HCT116 (cell line): ENCODE measurements around the gene OR6B3. TPM values are rescaled to one million over a fixed set of nuclear protein-coding genes. Genes with fewer than 3 reads are reported as not detected.

Experiments
- ATAC-seq: fragments of 200-7000 bp; cut with Tn5 transposase; 2 replicates; pipeline ENCODE4 v1.9.1; 2020; ENCODE audit warnings: mild to moderate bottlenecking, moderate library complexity
- BruUV-seq: library from RNA; stranded (reverse); fragments of 400-500 nt; replicated peaks from 2 replicates; lab custom pipeline; 2021; lab: Mats Ljungman, UMichigan
- CTCF ChIA-PET: fragments of 300-600 bp; sonication (Branson Sonifier 250); formaldehyde crosslinking; loops from one replicate; lab custom pipeline; 2021; ENCODE audit warnings: antibody characterized with exemption; lab: Charles Lee
- POLR2A ChIA-PET: fragments of 300-600, 350-600 bp; sonication (Branson Sonifier 250); formaldehyde crosslinking; loops from one replicate; lab custom pipeline; 2021; ENCODE audit warnings: antibody characterized with exemption; lab: Charles Lee
- RAD21 ChIA-PET, 2 experiments: fragments of 300-600 bp; sonication (Branson Sonifier 250); formaldehyde crosslinking; loops; one replicate each; lab custom pipeline; 2023; ENCODE audit warnings: low total read pairs in 2 of 2; ENCODE audit not compliant: uncharacterized antibody in 2 of 2, unreplicated experiment in 2 of 2, low non-redundant PET in 1 of 2; lab: Charles Lee
- DNase-seq: peaks from one replicate; pipeline ENCODE4 v3.0.0-alpha.2; 2010; ENCODE audit warnings: low read depth, low spot score
- H2AFZ ChIP-seq: fragments of 200-600 bp; shearing (Covaris generic), sonication (generic); 2 replicates; pipeline ENCODE4 v1.6.1; 2017; ENCODE audit warnings: low read depth, mixed run types, mixed read lengths, antibody characterized with exemption, low read length; ENCODE audit not compliant: poor library complexity, severe bottlenecking
- H3K27ac ChIP-seq: 2 replicates; pipeline ENCODE4 v1.5.1; 2012; ENCODE audit warnings: low read depth, low read length
- H3K27me3 ChIP-seq: fragments of 200-600 bp; sonication (generic); 2 replicates; pipeline ENCODE4 v1.6.1; 2016; ENCODE audit warnings: mixed run types, low read length, mixed read lengths; ENCODE audit not compliant: insufficient read depth
- H3K36me3 ChIP-seq, 2 experiments: fragments of 200-500 bp in 1 of 2; fragments of 200-600 bp in 1 of 2; sonication (Bioruptor generic) in 1 of 2; sonication (generic) in 1 of 2; 2 replicates each; pipeline versions ENCODE4 v1.5.1 to v1.6.1; 2014 to 2016; ENCODE audit warnings: low read length in 2 of 2, inconsistent platforms in 1 of 2, mixed read lengths in 1 of 2, mixed run types in 1 of 2; ENCODE audit not compliant: insufficient read depth in 2 of 2, control insufficient read depth in 1 of 2
- H3K4me1 ChIP-seq, 2 experiments: fragments of 200-600 bp in 1 of 2; sonication (generic) in 1 of 2; 2 replicates each; pipeline versions ENCODE4 v1.5.1 to v1.6.1; 2012 to 2017; ENCODE audit warnings: low read length in 2 of 2, inconsistent platforms in 1 of 2, mild to moderate bottlenecking in 1 of 2, mixed read lengths in 1 of 2, mixed run types in 1 of 2, moderate library complexity in 1 of 2; ENCODE audit not compliant: insufficient read depth in 2 of 2, control insufficient read depth in 1 of 2
- H3K4me2 ChIP-seq: fragments of 200-600 bp; sonication (generic); 2 replicates; pipeline ENCODE4 v1.6.1; 2017; ENCODE audit warnings: mixed run types, low read length, mixed read lengths
- H3K4me3 ChIP-seq, 2 experiments: fragments of 200-600 bp in 1 of 2; sonication (generic) in 1 of 2; replicated peaks in 1 of 2; 2 replicates each; pipeline ENCODE4 v1.5.1; 2011 to 2016; ENCODE audit warnings: low read length in 2 of 2, control low read depth in 1 of 2, low read depth in 1 of 2, mild to moderate bottlenecking in 1 of 2, mixed read lengths in 1 of 2, mixed run types in 1 of 2
- H3K79me2 ChIP-seq: fragments of 200-600 bp; sonication (generic); 2 replicates; pipeline ENCODE4 v1.6.1; 2017; ENCODE audit warnings: mild to moderate bottlenecking, mixed run types, low read length, moderate library complexity, mixed read lengths; ENCODE audit not compliant: insufficient read depth
- H3K9ac ChIP-seq: fragments of 200-600 bp; sonication (generic); 2 replicates; pipeline ENCODE4 v1.6.1; 2016; ENCODE audit warnings: low read length, mixed read lengths
- H3K9me2 ChIP-seq: fragments of 200-600 bp; sonication (generic), shearing (Covaris generic); 2 replicates; pipeline ENCODE4 v1.6.1; 2017; ENCODE audit warnings: mixed run types, mild to moderate bottlenecking, moderate library complexity; ENCODE audit not compliant: insufficient read depth
- H3K9me3 ChIP-seq, 2 experiments: fragments of 200-500 bp in 1 of 2; fragments of 200-600 bp in 1 of 2; sonication (Bioruptor generic) in 1 of 2; sonication (generic) in 1 of 2; 2 replicates each; pipeline ENCODE4 v1.6.1; 2014 to 2017; ENCODE audit warnings: low read length in 2 of 2, mixed read lengths in 2 of 2, inconsistent platforms in 1 of 2, low read depth in 1 of 2, mild to moderate bottlenecking in 1 of 2, mixed run types in 1 of 2, moderate library complexity in 1 of 2; ENCODE audit not compliant: control insufficient read depth in 1 of 2, insufficient read depth in 1 of 2
- H4K20me1 ChIP-seq: fragments of 200-600 bp; sonication (generic), shearing (Covaris generic); 2 replicates; pipeline ENCODE4 v1.6.1; 2017; ENCODE audit warnings: mixed run types, mild to moderate bottlenecking, moderate library complexity; ENCODE audit not compliant: insufficient read depth
- CBX3 ChIP-seq: IDR thresholded peaks from 2 replicates; pipeline ENCODE4 v1.6.1; 2012; ENCODE audit warnings: low read depth
- CTCF ChIP-seq, 3 experiments: fragments of 200-600 bp in 1 of 3; sonication (generic) in 1 of 3; IDR thresholded peaks in 2 of 3; conservative IDR thresholded peaks in 1 of 3; 2 replicates each; pipeline ENCODE4 v1.5.1; 2012 to 2017; ENCODE audit warnings: low read depth in 2 of 3, low read length in 2 of 3, antibody characterized with exemption in 1 of 3, borderline replicate concordance in 1 of 3, control low read depth in 1 of 3, mild to moderate bottlenecking in 1 of 3, mixed read lengths in 1 of 3, mixed run types in 1 of 3, moderate library complexity in 1 of 3; ENCODE audit not compliant: insufficient read depth in 1 of 3
- POLR2A ChIP-seq: IDR thresholded peaks from 2 replicates; pipeline ENCODE4 v1.7.0; 2011; ENCODE audit warnings: borderline replicate concordance; ENCODE audit not compliant: insufficient read depth, insufficient read length; ENCODE audit errors: extremely low read depth
- POLR2AphosphoS5 ChIP-seq: IDR thresholded peaks from 2 replicates; pipeline ENCODE4 v1.6.1; 2011; ENCODE audit warnings: mild to moderate bottlenecking, low read depth, low read length, moderate library complexity
- SRF ChIP-seq: IDR thresholded peaks from 2 replicates; pipeline ENCODE4 v1.6.1; 2012; ENCODE audit warnings: low read depth
- TCF7L2 ChIP-seq: IDR thresholded peaks from 2 replicates; pipeline ENCODE4 v1.7.0; 2011; ENCODE audit warnings: borderline replicate concordance, inconsistent platforms; ENCODE audit not compliant: insufficient read depth, insufficient read length; ENCODE audit errors: extremely low read depth
- ZFX ChIP-seq: fragments of 450-650 bp; IDR thresholded peaks from 2 replicates; pipeline ENCODE4 v1.6.1; 2017
- ZNF274 ChIP-seq: fragments of 200-500 bp; sonication (Bioruptor generic); IDR thresholded peaks from 2 replicates; pipeline ENCODE4 v1.6.1; 2014; ENCODE audit warnings: mild to moderate bottlenecking, low read depth, low read length, inconsistent platforms
- intact Hi-C: fragments of 100-400 bp; cut with micrococcal nuclease; formaldehyde crosslinking; loops from 2 replicates; pipeline ENCODE4 v1.10.0; 2022
- total RNA-seq: library from RNA; stranded (reverse); gene quantifications from one replicate; pipeline ENCODE4 v1.2.1, GENCODE V29; 2021; ENCODE audit not compliant: unreplicated experiment
- TF ChIP-seq, protein P1 (sequence below): IDR thresholded peaks from 2 replicates; pipeline ENCODE4 v1.6.1; 2012; ENCODE audit warnings: low read depth

Gene OR6B3
- total RNA-seq, 1 experiment from 2014 or later, result not detected

- TF ChIP-seq POLR2AphosphoS5 (no peak), CBX3 (no peak), ZNF274 (no peak), POLR2A (no peak), ZFX (no peak), TCF7L2 (no peak), SRF (no peak)
Measured at GRCh38 chr2:240042740-240043139, 10.6 kb downstream of the OR6B3 start (continued).

GRCh38 chr2:240041363-240041762, 12.0 kb downstream of the OR6B3 start:
- ChIA-PET CTCF (no interaction called here), RAD21 (no interaction called here), POLR2A (no interaction called here)
- TF ChIP-seq SRF (no peak), POLR2A (no peak), CTCF (IDR thresholded peaks at IDR 0.05 in 2 of 3, conservative IDR thresholded peaks at IDR 0.05 in 1 of 3; ENCODE audit: borderline replicate concordance in 1 of 3, insufficient read depth in 1 of 3, low read depth in 2 of 3, low read length in 2 of 3) (no peak)
- TF ChIP-seq, protein P1, sequence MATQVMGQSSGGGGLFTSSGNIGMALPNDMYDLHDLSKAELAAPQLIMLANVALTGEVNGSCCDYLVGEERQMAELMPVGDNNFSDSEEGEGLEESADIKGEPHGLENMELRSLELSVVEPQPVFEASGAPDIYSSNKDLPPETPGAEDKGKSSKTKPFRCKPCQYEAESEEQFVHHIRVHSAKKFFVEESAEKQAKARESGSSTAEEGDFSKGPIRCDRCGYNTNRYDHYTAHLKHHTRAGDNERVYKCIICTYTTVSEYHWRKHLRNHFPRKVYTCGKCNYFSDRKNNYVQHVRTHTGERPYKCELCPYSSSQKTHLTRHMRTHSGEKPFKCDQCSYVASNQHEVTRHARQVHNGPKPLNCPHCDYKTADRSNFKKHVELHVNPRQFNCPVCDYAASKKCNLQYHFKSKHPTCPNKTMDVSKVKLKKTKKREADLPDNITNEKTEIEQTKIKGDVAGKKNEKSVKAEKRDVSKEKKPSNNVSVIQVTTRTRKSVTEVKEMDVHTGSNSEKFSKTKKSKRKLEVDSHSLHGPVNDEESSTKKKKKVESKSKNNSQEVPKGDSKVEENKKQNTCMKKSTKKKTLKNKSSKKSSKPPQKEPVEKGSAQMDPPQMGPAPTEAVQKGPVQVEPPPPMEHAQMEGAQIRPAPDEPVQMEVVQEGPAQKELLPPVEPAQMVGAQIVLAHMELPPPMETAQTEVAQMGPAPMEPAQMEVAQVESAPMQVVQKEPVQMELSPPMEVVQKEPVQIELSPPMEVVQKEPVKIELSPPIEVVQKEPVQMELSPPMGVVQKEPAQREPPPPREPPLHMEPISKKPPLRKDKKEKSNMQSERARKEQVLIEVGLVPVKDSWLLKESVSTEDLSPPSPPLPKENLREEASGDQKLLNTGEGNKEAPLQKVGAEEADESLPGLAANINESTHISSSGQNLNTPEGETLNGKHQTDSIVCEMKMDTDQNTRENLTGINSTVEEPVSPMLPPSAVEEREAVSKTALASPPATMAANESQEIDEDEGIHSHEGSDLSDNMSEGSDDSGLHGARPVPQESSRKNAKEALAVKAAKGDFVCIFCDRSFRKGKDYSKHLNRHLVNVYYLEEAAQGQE, result no peak
- Histone ChIP-seq H3K4me3 (no peak overlapping the region), H3K9ac (no peak overlapping the region), H2AFZ (no peak overlapping the region), H3K27me3 (peaks cover 53% of the 10 kb centered on the region), H4K20me1 (no peaks in the 10 kb centered on the region), H3K79me2 (no peaks in the 10 kb centered on the region), H3K9me3 (no peaks in the 10 kb centered on the region), H3K9me2 (no peaks in the 10 kb centered on the region), H3K36me3 (no peaks in the 10 kb centered on the region), H3K4me1 (no peaks in the 10 kb centered on the region), H3K4me2 (no peak overlapping the region), H3K27ac (no peak overlapping the region)
- intact Hi-C loops, result no loop called here
- ATAC-seq (no peak), DNase-seq (no peak)
- no TSS peak for BruUV-seq
